Ramos (cell line): ENCODE data around the gene ECE1.
"Not testable (repeated sequence)": the region's sequence is repeated elsewhere in the genome, so short reads cannot be mapped to it uniquely, and the experiment has no call there.

Experiments
- in situ Hi-C: fragments of 300-500 bp; cut with MboI; formaldehyde crosslinking; loops from one replicate; pipeline ENCODE4 v1.14.3; 2022; ENCODE audit warnings: low sequenced_read_pairs; ENCODE audit not compliant: unreplicated experiment

Gene ECE1

DNA sequence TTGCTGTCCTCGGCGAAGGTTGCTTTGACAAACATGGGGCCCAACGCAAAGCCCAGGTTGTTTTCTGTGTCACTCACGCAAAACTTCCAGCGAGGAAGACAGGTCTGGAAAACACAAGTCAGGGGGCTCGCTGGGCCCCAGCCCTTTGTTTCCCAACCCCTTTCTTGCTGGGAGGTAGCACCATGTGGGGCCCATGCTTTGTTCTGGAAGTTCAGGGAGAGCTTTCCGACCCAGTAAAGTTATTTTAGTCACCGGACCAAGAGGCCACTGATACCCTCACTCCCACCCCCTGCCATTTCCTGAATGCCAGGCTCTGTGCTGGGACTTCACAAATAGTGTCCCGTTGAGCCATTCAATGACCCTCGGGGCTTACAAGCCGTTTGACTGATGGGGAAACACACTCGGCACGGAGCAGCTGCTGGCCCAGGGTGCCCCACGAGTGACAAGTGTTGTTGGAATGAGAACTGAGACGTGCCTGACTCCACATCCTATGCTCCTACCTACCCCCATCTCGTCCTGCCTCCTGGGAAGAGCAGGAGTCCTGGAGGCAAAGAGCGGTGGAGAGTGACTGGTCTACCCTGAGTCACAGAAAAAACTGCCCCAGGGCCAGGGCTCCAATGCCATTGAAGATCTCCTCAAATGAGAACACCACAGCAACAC, 52.0 kb downstream of the ECE1 start:
- in situ Hi-C loops = loop anchor here (25.0 kb wide), 1 partner anchor 724 kb away; no protein-coding TSS in a partner anchor

DNA sequence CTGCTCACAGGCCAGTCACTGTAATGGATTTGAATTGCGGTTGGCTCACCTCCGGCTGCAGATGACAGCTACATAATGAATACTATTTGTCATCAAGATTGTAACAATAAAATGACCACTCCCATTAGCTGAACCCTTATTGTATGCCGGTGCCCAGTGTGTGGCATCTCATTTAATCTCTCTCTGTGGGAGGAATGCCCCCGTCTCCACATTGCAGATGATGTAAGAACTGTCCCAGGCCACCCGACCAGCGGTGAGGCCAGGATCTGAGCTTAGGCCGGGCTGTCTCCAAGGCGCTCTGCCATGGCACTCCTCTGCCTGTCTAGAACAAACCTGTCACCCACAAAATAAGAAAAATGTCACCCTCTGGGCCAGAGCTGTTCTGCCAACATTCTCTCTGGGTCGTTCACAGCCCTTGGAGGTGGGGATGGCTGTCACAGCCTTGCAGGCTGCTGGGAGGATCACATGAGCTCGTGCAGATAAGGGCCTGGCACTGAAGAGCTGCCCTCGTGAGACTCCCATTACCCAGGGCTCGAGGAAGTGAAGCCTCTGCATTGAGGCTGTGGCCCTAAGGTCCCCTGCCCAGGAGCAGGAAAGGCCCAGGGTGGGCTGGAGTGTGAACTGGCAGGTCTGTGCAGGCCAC, 52.7 kb downstream of the ECE1 start:
- in situ Hi-C loops = loop anchor here (25.0 kb wide), 1 partner anchor 725 kb away; no protein-coding TSS in a partner anchor

DNA sequence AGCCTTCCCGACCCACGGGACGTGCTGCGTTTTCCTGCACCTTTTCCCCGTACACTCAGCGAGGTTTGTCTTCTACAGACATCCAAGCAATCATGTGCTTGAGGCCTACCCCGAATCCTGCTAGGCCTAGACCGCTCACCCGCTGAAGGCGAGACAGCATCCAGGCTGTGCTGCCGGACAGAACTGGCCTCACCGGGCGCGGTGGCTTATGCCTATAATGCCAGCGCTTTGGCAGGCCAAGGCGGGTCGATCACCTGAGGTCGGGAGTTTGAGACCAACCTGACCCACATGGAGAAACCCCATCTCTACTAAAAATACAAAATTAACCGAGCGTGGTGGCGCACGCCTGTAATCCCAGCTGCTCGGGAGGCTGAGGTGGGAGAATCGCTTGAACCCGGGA, 54.1 kb downstream of the ECE1 start:
- in situ Hi-C loops = loop anchor here (25.0 kb wide), 1 partner anchor 726 kb away; no protein-coding TSS in a partner anchor

DNA sequence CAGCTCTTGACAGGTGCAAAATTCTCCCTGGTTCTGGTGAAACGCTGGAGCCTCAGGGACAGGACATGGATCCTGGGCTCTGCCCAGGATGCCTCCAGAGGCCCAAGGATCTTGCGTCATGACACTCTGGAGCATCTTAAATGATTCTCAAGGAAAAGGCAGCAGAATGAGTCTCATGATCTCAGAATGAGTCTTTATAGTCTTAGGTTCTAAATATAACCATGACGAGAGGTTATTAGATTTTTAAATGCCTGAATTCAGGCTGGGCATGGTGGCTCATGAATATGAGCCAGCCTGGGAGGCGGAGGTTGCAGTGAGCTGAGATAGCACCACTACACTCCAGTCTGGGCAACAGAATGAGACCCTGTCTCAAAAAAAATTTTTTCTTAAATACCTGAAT, 55.5 kb downstream of the ECE1 start:
- in situ Hi-C loops = loop anchor here (25.0 kb wide), 1 partner anchor 728 kb away; no protein-coding TSS in a partner anchor

DNA sequence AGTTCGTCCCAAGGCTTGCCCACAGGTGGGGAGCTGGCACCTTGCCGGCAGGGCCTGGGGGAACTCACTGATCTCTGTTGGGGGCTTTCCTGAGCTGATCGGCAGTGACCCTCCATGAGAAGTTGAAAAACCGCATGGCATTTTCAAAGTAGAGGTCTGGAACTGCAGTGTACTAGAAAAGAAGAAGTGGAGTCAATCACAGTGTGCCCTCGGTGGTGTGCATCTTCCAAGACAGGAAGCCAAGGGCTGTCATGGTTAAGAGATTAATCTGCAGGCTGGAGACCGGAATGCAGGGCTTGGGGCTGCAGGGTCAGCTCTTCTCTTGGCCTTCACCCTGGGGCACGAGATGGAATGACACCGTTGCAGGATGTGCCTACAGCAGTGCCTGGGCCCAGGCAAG, 56.8 kb downstream of the ECE1 start:
- in situ Hi-C loops = loop anchor here (25.0 kb wide), 1 partner anchor 729 kb away; no protein-coding TSS in a partner anchor

DNA sequence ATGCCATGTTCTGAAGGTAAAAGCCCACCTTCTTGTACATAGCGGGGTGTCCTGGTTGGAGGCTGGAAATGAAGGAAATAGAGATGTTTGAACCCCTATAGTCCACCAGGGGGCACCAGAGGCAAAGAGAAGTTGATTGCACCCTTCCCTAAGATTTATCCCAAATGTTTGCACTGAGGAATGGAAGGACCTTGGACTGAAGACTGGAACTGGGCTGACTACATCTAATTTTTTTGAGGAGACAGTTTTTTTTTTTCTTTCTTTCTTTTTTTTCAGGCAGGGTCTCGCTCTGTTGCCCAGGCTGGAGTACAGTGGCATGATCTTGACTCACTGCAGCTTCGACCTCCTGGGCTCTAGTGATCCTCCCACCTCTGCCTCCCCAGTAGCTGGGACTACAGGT, 58.2 kb downstream of the ECE1 start:
- in situ Hi-C loops = loop anchor here (25.0 kb wide), 1 partner anchor 730 kb away; no protein-coding TSS in a partner anchor

DNA sequence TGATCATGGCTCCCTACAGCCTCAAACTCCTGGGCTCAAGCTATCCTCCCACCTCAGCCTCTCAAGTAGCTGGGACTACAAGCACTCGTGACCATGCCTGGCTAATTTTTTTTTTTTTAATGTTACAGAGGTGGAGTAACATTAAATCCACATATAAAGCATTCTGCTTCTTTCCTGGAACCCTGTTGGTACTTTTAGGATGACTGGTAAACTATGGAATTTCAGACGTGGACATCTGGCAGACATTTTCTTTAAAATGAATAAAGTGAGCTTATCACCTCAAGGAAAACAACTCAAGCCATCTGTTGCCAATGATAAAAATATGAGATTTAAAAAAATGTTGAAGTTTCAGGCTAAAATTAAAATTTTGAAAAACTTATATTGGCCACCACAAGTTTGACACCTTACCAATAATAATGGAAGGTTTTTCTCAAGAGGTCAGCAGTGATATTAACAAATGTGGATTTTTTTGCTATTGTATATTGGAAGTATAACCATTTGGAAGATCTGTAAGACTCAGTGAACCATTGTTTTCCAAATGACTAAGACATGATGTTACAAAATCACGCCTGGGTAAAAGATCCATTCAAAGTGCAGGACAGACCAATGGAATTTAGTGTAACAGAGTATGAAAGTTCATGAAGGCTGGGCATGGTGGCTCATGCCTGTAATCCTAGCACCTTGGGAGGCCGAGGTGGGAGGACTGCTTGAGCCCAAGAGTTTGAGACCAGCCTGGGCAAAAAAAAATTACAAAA, 60.8 kb downstream of the ECE1 start:
- in situ Hi-C loops = loop anchor here (25.0 kb wide), 1 partner anchor 733 kb away; no protein-coding TSS in a partner anchor

DNA sequence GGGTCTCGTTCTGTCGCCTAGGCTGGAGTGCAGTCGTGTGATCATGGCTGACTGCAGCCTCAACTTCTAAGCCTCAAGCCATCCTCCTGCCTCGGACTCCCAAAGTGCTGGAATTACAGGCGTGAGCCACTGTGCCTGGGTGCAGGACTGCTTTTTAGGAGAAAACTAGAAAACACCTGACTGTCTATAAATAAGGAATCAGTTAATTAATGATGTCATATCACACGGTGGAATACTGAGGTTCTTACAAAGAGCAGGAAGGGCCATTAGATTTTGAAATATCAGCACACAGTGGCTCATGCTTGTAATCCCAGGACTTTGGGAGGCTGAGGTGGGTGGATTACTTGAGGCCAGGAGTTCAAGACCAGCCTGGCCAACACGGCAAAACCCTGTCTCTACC, 62.0 kb downstream of the ECE1 start:
- in situ Hi-C loops = loop anchor here (25.0 kb wide), 1 partner anchor 734 kb away; no protein-coding TSS in a partner anchor

DNA sequence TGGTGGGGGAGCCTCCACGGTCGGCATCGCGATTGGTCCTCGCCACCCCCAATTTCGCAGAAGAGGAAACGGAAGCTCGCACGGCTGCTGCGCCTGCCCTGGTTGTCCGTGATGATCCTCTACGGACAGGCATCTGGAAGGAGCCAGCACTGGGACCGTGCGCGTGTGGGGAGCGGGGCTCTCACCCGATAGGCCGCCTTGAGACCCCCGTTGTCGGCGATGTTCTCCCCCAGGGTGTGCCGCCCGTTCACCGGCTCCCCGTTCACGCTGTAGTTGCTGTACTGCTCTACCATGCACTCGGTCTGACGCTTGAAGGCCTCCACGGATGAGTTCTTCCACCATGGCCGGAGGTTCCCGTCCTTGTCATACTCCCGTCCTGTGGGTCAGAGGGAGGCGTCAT, 65.2 kb downstream of the ECE1 start:
- in situ Hi-C loops = loop anchor here (25.0 kb wide), 1 partner anchor 737 kb away; no protein-coding TSS in a partner anchor

DNA sequence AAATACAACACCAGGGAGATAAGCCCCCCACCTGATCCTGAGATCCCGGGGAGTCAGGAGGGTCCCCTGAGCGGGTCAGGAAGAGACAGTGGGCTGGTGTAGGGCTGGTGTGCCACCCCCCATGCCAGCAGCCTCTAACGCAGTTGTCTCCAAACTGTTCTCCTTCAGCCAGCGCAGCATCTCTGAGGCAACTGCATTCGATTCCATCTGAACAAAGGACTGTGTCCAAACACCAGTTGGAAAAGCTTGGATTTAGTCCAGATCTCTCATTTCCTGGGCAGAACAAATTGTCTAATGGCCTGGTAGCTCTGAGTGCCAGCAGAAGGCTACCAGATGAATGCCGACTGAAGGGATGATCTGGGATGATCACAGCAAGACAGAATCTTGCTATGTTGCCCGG, 69.4 kb downstream of the ECE1 start:
- in situ Hi-C loops = no loop called here

DNA sequence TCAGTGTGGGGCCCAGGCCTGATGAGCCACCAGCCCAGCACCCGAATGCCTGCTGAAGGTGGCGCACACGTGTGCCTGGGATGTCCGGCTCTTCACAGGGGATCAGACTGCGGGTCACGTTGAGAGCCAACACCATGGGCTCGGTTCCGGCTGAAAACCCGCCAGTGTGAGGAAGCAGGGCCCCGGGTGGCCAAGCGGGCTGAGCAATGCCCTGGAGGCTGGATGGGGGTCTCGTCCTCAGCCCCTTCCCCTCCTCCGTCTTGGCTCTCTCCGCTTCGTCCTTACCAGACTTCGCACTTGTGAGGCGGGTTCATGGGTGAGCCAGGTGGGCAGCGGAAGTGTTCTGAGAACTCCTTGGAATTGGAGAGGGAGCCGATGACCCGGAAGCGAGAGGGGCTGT, 70.6 kb downstream of the ECE1 start:
- in situ Hi-C loops = no loop called here

DNA sequence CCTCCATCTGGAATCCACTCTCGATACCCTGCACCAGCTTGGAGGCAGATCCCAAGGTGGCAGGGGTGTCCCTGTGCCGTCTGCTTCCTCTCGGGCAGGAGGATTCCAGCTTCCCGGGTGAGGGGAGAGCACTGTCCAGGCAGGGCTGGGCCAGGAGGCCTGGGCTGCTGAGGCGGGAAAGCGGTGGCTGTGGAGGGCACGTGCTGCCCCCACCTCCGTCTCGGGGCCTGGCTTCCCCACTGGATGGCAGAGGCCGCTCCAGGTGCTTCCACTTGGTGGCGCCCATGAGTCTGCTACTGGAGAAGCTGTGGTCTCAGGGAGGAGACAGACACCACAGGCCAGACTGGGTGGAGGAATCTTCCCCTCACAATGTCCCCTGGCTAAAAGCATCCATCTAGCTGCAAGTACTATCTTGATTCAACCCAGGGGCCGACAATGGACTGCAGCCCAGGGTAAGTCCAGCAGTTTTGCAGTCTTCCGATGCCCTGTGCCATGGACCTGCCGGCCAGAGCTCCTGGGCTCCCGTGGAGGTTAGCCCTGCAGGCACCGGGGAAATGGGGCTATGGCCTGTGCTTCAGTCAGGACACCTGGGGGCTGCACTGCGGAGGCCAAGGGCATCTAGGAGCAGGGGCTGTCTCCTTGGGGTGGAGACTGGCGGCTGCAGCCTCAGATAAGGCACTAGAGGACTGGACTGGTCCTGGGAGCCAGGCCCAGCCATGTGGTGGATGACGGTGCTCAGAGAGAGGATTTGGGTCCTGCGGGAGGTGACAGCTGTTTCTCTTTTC, 72.3 kb downstream of the ECE1 start:
- in situ Hi-C loops = no loop called here

DNA sequence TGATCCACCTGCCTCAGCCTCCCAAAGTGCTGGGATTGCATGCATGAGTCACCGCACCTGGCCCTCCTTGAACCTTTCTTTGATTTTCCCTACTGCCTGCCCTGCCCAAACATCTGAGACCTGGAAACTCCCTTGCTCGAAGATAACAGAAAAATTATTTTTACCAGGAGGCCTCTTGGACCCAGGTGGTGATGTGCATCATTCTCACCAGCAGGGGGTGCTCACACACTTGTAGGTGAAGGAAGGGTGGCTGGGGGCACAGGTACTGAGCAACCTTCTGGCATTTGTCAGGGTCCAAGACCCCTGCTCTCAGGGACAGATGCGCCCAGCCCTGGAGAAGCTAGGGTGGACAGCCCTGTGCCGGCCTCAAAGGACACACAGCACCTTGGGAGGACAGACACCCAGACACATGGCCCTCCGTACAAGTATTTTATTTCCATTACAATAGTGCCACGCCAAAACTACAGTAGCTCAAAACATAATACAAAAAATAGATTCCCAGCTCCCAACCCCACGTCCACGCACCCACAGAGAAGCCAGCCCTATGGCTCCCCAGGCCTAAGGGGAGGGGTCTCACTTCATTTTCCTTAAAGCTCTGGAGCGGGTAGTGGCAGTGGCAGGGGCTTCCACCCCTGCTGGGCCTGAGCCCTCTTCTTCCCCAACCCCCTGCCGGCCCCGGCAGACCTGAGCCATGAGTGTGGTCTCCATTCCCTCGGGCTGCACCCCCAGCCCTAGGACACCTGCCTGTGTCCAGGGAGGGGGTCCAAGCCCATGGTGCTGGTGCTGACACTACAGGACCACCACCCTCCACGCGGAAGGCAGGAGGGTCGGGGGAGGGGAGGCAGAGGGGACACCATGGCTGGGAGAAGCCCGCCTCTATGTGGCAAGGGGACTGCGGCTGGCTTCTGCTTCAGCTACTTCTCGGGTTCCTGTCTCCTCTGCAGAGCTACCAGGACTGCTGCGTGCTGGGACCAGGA, 73.1 kb downstream of the ECE1 start:
- in situ Hi-C loops = no loop called here

DNA sequence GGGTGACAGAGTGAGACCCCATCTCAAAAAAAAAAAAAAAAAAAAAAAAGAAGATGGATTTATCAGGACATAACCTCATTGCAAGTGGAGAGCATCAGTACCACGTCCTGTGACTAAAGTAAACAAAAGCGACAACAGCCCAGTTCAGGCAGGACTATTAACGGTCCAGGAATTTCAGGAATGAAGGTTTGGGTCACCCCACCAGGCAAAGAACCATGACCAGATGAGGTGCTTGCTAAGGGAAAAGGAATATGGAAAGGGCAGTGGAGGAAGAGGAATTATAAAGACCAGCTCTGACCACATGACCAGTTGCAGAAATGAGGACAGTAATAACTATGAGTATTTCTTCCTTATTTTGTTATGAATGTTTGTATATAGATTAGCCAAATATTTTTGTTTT, 78.1 kb downstream of the ECE1 start:
- in situ Hi-C loops = no loop called here

DNA sequence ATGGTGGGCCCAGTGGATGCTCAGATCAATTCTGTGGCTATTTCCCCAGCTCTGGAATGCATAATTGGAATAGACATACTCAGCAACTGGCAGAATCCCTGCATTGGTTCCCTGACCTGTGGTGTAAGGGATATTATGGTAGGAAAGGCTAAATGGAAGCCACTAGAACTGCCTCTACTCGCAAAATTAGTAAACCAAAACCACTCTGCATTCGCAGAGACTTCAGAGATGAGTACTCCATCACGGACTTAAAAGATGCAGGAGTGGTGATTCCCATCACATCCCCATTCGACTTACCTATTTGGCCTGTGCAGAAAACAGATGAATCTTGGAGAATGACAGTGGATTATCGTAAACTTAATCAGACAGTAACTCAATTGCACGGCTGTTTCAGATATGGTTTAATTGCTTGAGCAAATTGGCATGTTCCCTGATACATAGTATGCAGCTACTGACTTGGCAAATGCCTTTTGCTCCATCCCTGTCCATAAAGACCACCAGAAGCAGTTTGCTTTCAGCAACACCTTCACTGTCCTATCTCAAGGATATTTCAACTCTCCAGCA, 82.0 kb downstream of the ECE1 start:
- in situ Hi-C loops = not testable (repeated sequence)

DNA sequence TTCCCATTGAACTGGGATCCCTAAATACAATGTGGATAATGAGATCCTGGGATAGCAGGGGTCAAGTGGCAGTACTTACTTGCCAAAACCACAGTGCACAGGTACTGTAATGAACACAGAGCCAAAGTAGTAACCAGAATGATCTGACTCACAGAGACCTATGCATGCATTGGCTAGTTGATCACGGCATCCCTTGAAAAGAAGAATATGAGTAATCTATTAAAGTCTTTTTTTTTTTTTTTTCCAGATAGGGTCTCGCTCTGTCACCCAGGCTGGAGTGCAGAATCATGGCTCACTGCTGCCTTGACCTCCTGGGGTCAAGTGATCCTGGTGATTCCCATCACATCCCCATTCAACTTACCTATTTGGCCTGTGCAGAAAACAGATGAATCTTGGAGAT, 84.1 kb downstream of the ECE1 start:
- in situ Hi-C loops = no loop called here

DNA sequence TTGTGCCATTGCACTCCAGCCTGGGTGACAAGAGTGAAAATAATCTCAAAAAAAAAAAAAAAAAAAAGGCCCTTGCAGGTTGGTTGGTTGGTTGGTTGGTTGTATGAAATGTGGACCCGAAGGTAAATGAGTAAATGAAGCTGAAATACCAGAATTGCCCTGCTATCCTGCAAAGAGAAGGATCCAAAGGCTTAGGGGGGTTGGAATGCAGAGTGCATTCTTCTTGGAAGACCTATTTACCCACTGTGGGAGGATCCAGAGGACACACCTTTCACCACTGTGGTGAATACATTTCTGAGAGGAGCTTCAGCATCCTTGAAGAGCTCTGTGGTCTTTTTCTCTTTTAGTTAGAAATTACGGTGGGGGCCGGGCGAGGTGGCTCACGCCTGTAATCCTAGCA, 84.8 kb downstream of the ECE1 start:
- in situ Hi-C loops = no loop called here

DNA sequence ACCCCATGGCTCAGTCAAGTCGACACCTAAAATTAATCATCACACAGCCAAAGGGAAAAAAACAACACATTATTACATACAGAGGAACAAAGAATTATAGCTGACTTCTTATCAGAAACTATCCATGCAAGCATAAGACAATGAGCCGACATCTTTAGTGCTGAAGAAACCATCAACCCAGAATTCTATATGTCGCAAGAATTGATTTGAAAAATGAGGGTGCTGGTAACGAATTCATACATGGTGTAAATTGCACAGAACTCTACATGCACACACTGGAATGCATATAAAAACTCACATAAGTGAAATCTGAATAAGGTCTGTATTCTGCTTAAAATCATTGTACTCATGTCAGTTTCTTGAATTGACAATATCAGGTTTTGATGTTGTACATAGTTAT, 88.6 kb downstream of the ECE1 start:
- in situ Hi-C loops = no loop called here

DNA sequence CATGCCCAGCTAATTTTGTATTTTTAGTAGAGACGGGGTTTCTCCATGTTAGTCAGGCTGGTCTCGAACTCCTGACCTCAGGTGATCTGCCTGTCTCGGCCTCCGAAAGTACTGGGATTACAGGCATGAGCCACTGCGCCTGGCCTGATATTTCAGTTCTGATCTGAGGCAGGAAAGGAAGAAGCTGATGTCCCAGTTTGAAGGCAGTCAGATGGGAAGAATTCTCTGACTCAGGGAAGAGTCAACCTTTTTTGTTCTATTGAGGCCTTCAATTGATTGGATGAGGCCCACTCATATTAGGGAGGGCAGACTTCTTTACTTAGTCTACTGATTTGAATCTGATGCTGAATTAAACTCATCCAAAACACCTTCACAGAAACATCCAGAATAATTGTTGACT, 89.0 kb downstream of the ECE1 start:
- in situ Hi-C loops = not testable (repeated sequence)
